Activated CD8-positive, alpha-beta T cell treated with anti-CD3 and anti-CD28 coated beads for 36 hours (primary cell): ENCODE measurements around the gene MYZAP. TPM values are rescaled to one million over a fixed set of nuclear protein-coding genes. Genes with fewer than 3 reads are reported as not detected.

Source experiments
- ATAC-seq: fragments of 200-7000 bp; cut with Tn5 transposase; one replicate; pipeline ENCODE4 v1.10.0; 2021; ENCODE audit warnings: mild to moderate bottlenecking, moderate library complexity
- CTCF ChIA-PET: fragments of 350-600 bp; sonication (Branson Sonifier 250); formaldehyde crosslinking; loops from one replicate; lab custom pipeline; 2021; ENCODE audit warnings: antibody characterized with exemption; lab: Charles Lee
- POLR2A ChIA-PET: fragments of 350-600 bp; sonication (Branson Sonifier 250); formaldehyde crosslinking; loops from one replicate; lab custom pipeline; 2021; ENCODE audit warnings: antibody characterized with exemption; lab: Charles Lee
- DNase-seq: peaks from one replicate; pipeline ENCODE4 v3.0.0-alpha.2; 2020
- H3K27ac Mint-ChIP-seq: one replicate; pipeline ENCODE4 v1.8.0; 2021; ENCODE audit warnings: mild to moderate bottlenecking, mixed read lengths
- H3K27me3 Mint-ChIP-seq: one replicate; pipeline ENCODE4 v1.8.0; 2021; ENCODE audit warnings: mixed read lengths
- H3K36me3 Mint-ChIP-seq: one replicate; pipeline ENCODE4 v1.8.0; 2021; ENCODE audit warnings: low read depth, mixed read lengths
- H3K4me1 Mint-ChIP-seq: one replicate; pipeline ENCODE4 v1.8.0; 2021; ENCODE audit warnings: low read depth, mixed read lengths
- H3K4me3 Mint-ChIP-seq: one replicate; pipeline ENCODE4 v1.8.0; 2021; ENCODE audit warnings: mild to moderate bottlenecking, moderate library complexity, mixed read lengths
- H3K9me3 Mint-ChIP-seq: one replicate; pipeline ENCODE4 v1.8.0; 2021; ENCODE audit warnings: mixed read lengths
- intact Hi-C: fragments of 100-400 bp; cut with micrococcal nuclease; formaldehyde crosslinking; loops from one replicate; pipeline ENCODE4 v1.10.0; 2022
- total RNA-seq, 2 experiments: library from RNA; stranded (reverse); gene quantifications; one replicate each; pipeline ENCODE4 v1.2.3, GENCODE V29; 2021
- TF ChIP-seq, protein P1 (sequence below): fragments of 200-600 bp; IDR thresholded peaks from one replicate; pipeline ENCODE4 v1.8.0; 2022; ENCODE audit warnings: antibody characterized with exemption, mild to moderate bottlenecking

MYZAP gene
- total RNA-seq, 2 experiments from 2014 or later: not detected

DNA sequence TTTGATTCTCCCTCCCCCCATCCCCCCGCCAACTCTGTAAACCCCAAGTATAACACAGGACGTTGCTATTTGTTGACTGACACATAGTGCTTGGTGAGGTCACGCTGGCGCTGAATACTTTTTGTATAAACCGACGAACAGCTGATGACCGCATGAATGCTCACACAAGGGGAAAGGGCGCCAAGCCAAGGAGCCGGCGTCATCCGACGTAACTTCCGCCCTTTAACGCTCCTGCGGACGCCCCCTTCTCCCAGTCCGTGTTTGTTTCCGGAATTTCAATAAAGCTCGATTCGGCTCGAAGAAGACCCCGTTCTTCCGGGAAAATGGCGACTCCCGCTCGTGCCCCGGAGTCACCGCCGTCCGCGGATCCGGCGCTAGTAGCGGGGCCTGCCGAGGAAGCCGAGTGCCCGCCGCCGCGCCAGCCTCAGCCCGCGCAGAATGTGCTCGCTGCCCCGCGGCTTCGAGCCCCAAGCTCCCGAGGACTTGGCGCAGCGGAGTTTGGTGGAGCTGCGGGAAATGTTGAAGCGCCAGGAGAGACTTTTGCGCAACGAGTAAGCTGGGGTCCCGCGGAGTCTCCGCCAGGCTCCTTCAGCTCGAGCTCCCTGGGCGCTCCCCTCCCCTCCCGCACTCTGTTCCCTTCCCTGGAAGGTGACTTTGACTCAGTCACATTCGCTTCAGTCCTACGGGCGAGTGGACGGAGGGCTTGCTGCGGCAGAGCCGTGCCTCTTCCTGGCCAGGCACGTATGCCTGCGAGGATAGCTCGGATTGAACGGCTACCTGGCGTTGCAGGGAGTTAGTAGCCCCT, 114.9 kb downstream of the MYZAP start, which contains the start of gene POLR2M:
POLR2M (plus strand) TSS at position 310 of the 805 bp plus-strand sequence; CDS start at position 439, 129 bp downstream.
- TF ChIP-seq, protein P1, sequence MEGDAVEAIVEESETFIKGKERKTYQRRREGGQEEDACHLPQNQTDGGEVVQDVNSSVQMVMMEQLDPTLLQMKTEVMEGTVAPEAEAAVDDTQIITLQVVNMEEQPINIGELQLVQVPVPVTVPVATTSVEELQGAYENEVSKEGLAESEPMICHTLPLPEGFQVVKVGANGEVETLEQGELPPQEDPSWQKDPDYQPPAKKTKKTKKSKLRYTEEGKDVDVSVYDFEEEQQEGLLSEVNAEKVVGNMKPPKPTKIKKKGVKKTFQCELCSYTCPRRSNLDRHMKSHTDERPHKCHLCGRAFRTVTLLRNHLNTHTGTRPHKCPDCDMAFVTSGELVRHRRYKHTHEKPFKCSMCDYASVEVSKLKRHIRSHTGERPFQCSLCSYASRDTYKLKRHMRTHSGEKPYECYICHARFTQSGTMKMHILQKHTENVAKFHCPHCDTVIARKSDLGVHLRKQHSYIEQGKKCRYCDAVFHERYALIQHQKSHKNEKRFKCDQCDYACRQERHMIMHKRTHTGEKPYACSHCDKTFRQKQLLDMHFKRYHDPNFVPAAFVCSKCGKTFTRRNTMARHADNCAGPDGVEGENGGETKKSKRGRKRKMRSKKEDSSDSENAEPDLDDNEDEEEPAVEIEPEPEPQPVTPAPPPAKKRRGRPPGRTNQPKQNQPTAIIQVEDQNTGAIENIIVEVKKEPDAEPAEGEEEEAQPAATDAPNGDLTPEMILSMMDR: no peak
- peaks cover 1% of the 10 kb centered on the region for H3K27me3 Mint-ChIP-seq
- H3K4me3 Mint-ChIP-seq: peak within 1 kb of the TSS; percentile 94
- H3K36me3 Mint-ChIP-seq: peaks cover 40% of the 10 kb centered on the region
- DNase-seq (peak; percentile 97), ATAC-seq (peak; percentile 95)
- no peaks in the 10 kb centered on the region for H3K9me3 Mint-ChIP-seq
- ChIA-PET POLR2A (interaction anchor here (0.8 to 1.8 kb wide), 7 partner anchors 10 to 120 kb away, joined by 3 to 5 read pairs (median 4); no protein-coding TSS in a partner anchor), CTCF (interaction anchor here (0.9 to 3.0 kb wide), 8 partner anchors 9 to 154 kb away, joined by 3 to 12 read pairs (median 6); no protein-coding TSS in a partner anchor)
- H3K4me1 Mint-ChIP-seq: peaks cover 72% of the 10 kb centered on the region
- intact Hi-C loops: no loop called here
- peak within 1 kb of the TSS; percentile 93 for H3K27ac Mint-ChIP-seq

DNA sequence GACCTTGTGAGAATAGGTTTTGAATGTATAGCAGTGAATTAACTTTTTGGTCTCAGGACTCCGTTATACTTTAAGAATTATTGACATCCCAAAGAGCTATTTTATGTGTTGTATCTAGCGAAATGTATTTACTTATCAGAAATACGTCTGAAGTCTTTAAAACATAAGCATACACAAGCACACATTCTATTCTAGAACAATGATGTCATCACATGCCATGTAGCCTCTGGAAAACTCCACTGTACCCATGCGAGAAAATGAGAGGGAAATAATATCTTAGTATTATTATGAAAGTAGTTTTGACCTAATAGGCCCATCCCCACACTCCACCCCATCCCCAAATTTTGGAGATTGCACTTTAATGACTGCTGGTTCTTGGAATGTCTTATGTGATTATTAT, 116.3 kb downstream of the MYZAP start:
- H3K4me3 Mint-ChIP-seq: peak overlapping the region; percentile 94
- no peak for DNase-seq
- no peaks in the 10 kb centered on the region for H3K27me3 Mint-ChIP-seq
- ATAC-seq: no peak
- peak overlapping the region; percentile 93 for H3K27ac Mint-ChIP-seq
- intact Hi-C loops: no loop called here
- no peaks in the 10 kb centered on the region for H3K9me3 Mint-ChIP-seq
- ChIA-PET POLR2A (interaction anchor here (0.9 kb wide), 1 partner anchor 10 kb away, joined by 3 read pairs; no protein-coding TSS in a partner anchor), CTCF (interaction anchor here (1.8 to 3.0 kb wide), 4 partner anchors 11 to 147 kb away, joined by 5 to 12 read pairs (median 10); no protein-coding TSS in a partner anchor)
- peaks cover 50% of the 10 kb centered on the region for H3K36me3 Mint-ChIP-seq
- TF ChIP-seq, protein P1: no peak
- peaks cover 75% of the 10 kb centered on the region for H3K4me1 Mint-ChIP-seq

GRCh38 chr15:57718309-57718708, 126.6 kb downstream of the MYZAP start:
- ATAC-seq (no peak), DNase-seq (no peak)
- H3K27me3 Mint-ChIP-seq: no peaks in the 10 kb centered on the region
- TF ChIP-seq, protein P1: no peak
- peaks cover 20% of the 10 kb centered on the region for H3K4me1 Mint-ChIP-seq
- peaks cover 3% of the 10 kb centered on the region for H3K9me3 Mint-ChIP-seq
- CTCF ChIA-PET: interaction anchor here (1.1 to 1.6 kb wide), 2 partner anchors 11 to 14 kb away, joined by 3 to 5 read pairs; no protein-coding TSS in a partner anchor
- intact Hi-C loops: no loop called here
- H3K27ac Mint-ChIP-seq: no peak overlapping the region
- POLR2A ChIA-PET: interaction anchor here (0.9 kb wide), 1 partner anchor 10 kb away, joined by 3 read pairs; no protein-coding TSS in a partner anchor
- peaks cover 48% of the 10 kb centered on the region for H3K36me3 Mint-ChIP-seq
- H3K4me3 Mint-ChIP-seq: no peak overlapping the region

- ATAC-seq (no peak), DNase-seq (no peak)
- intact Hi-C loops: no loop called here
- Mint-ChIP-seq H3K4me1 (peaks cover 5% of the 10 kb centered on the region), H3K36me3 (peaks cover 35% of the 10 kb centered on the region), H3K4me3 (no peak overlapping the region), H3K9me3 (peaks cover 3% of the 10 kb centered on the region), H3K27me3 (no peaks in the 10 kb centered on the region), H3K27ac (no peak overlapping the region)
- CTCF ChIA-PET: interaction anchor here (1.5 to 3.4 kb wide), 2 partner anchors 11 to 140 kb away, joined by 3 to 23 read pairs; no protein-coding TSS in a partner anchor
- TF ChIP-seq, protein P1: no peak
- POLR2A ChIA-PET: interaction anchor here (1.0 to 1.4 kb wide), 2 partner anchors 9 to 14 kb away, joined by 3 to 5 read pairs; partner anchors contain the start of gene POLR2M
Observed at GRCh38 chr15:57720867-57721266, 129.2 kb downstream of the MYZAP start.
